Left lung (tissue), 10 donors: ENCODE data around the gene TAF1A. TPM values are rescaled to one million over a fixed set of nuclear protein-coding genes. Genes with fewer than 3 reads are reported as not detected.
A peak's percentile ranks its signal among the peaks of the same experiment; 100 is the strongest.

ENCODE experiments used
- ATAC-seq: fragments of 200-7000 bp; cut with Tn5 transposase; one replicate; pipeline ENCODE4 v1.9.1; 2020; ENCODE audit warnings: moderate library complexity
- DNase-seq, 4 donors: peaks; one replicate each; pipeline ENCODE4 v3.0.0-alpha.2; 2013 to 2020
- H3K27ac ChIP-seq, 2 donors: fragments of 200-600 bp; sonication (generic) in 1 of 2; one replicate each; pipeline versions ENCODE4 v1.5.0 to v1.8.0; 2020 to 2021
- H3K27me3 ChIP-seq, 2 donors: fragments of 200-600 bp; sonication (generic) in 1 of 2; one replicate each; pipeline versions ENCODE4 v1.5.0 to v1.8.0; 2020 to 2021
- H3K36me3 ChIP-seq, 2 donors: fragments of 200-600 bp; sonication (generic) in 1 of 2; one replicate each; pipeline versions ENCODE4 v1.5.0 to v1.8.0; 2020 to 2021
- H3K4me1 ChIP-seq, 2 donors: fragments of 200-600 bp; one replicate each; pipeline ENCODE4 v1.8.0; 2021
- H3K4me3 ChIP-seq, 2 donors: fragments of 200-600 bp; sonication (generic) in 1 of 2; one replicate each; pipeline versions ENCODE4 v1.5.0 to v1.8.0; 2020 to 2021; ENCODE audit warnings: mild to moderate bottlenecking in 1 of 2
- H3K9me3 ChIP-seq, 2 donors: fragments of 200-600 bp; sonication (generic) in 1 of 2; one replicate each; pipeline versions ENCODE4 v1.5.0 to v1.8.0; 2020 to 2021
- CTCF ChIP-seq, 2 donors: fragments of 200-600 bp; sonication (generic) in 1 of 2; IDR thresholded peaks; one replicate each; pipeline versions ENCODE4 v1.5.0 to v1.8.0; 2021; ENCODE audit warnings: antibody characterized with exemption in 2 of 2
- intact Hi-C, 2 donors: fragments of 100-400 bp; cut with DNase I; formaldehyde crosslinking; loops; one replicate each; pipeline versions ENCODE4 v1.11.2 to v1.14.2; 2022
- polyA plus RNA-seq, 6 donors: library from polyadenylated mRNA; unstranded; fragments of 120-200 nt; gene quantifications; one replicate each; pipeline ENCODE4 v1.2.1, GENCODE V29; 2013; ENCODE audit not compliant: insufficient read length in 6 of 6
- total RNA-seq, 2 donors: library from RNA; stranded (reverse); fragmentation: NEBNext Ultra II Directional; extraction: Animal tissue kit (Norgen Biotek cat#: 25700); gene quantifications; one replicate each; pipeline ENCODE4 v1.2.1, GENCODE V29; 2021
- donor health status: DM: no; HTN: yes; CAD: no.
- donor health status: DM: no; HTN: no; CAD: no.

Gene TAF1A
- total and polyA plus RNA-seq, 8 donors = 6.1 to 23.2 (median 18.8) TPM

DNA sequence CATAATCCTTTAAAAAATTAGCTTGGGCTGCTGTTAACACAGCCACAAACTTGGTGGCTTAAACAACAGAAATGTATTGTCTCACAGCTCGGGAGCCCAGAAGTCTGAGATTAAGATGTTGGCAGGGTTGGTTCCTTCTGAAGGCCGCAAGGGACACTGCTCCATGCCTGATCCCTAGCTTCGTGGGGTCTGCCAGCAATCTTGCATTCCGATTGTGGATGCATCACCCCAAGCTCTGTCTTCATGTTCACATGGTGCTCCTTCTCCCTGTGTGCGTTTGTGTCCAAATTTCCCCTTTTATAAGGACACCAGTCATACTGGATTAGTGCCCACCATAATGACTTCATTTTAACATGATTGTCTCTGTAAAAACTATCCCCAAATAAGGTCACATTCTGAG is 36.9 kb downstream of the TAF1A start:
- Histone ChIP-seq H3K27ac (no peak overlapping the region), H3K27me3 (no peaks in the 10 kb centered on the region), H3K9me3 (no peaks in the 10 kb centered on the region), H3K4me1 (no peaks in the 10 kb centered on the region), H3K36me3 (peaks cover 0 to 20% of the 10 kb centered on the region in 2 donors), H3K4me3 (no peak overlapping the region)
- ATAC-seq (no peak), DNase-seq (no peak)
- intact Hi-C loops = no loop called here
- TF ChIP-seq CTCF (IDR thresholded peaks at IDR 0.05) = no peak

DNA sequence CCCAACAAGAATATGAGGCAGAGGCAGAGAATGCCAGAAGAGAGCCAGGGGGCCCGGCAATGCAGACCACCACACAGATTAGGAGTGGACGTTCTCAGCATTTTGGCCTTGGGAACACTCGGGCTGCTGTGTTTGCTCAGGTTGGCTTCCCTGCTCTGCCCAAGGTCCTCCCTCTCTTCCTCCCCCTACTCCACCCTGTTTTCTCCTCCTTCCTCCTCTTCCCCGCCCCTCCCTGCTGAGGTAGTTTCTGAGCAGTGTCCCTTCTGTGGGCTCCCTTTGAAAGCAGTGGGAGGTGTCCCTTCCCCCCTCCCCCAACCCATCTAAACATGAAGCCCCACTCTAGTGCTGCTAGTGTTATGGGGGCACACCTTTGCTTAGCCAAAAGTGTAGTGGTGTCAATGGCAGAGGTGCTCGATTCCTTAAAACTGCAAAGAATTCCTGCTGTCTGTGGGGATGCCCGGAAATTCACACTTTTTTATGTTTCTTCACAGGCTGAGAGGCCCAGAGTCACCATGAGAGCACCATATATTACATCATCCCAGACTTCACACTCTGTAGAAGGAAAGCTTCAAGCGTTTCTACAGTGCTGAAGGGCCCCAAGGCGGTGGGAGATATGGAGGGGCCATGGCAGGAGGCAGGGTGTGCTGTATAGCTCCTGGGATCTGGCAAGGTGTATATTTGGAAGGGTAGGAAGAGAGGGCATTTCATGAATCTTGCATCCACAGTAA is 41.6 kb downstream of the TAF1A start, which contains the start of gene HHIPL2:
Gene HHIPL2, minus strand, starts transcription at position 161 of the 728 bp plus-strand sequence. Its CDS starts 60 bp downstream, at position 101.
- TF ChIP-seq CTCF (IDR thresholded peaks at IDR 0.05) = no peak
- intact Hi-C loops = no loop called here
- no peak within 1 kb of the TSS for H3K4me3 ChIP-seq
- ATAC-seq = no peak
- H3K27me3 ChIP-seq = peaks cover 0 to 31% of the 10 kb centered on the region in 2 donors
- no peak for DNase-seq
- no peaks in the 10 kb centered on the region for H3K36me3 ChIP-seq
- no peak within 1 kb of the TSS for H3K27ac ChIP-seq
- no peaks in the 10 kb centered on the region for H3K9me3 ChIP-seq
- H3K4me1 ChIP-seq = no peaks in the 10 kb centered on the region

DNA sequence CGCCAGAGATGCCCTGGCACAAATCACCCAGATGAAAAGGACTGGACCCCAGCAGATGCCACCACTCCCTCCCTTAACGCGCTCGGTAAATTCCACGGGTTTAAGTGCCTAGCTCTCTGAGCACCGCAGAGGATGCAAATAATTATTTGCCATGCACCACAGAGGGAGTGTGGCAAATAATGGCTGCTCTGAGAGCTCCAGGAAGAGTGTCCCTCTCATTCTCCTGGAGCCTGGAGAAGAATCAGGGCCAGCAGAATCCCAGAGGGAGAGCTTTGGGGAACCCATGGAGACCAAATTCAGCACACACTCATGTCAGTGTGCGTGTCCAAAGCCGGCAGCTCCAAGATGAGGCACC is 42.5 kb downstream of the TAF1A start:
- intact Hi-C loops = no loop called here
- Histone ChIP-seq H3K27ac (no peak overlapping the region), H3K9me3 (no peaks in the 10 kb centered on the region), H3K4me1 (no peaks in the 10 kb centered on the region), H3K36me3 (no peaks in the 10 kb centered on the region), H3K27me3 (peaks cover 0 to 31% of the 10 kb centered on the region in 2 donors), H3K4me3 (no peak overlapping the region)
- no peak for DNase-seq
- ATAC-seq = no peak
- no peak for TF ChIP-seq CTCF (IDR thresholded peaks at IDR 0.05)

GRCh38 chr1:222546548-222547259 is 43.0 kb downstream of the TAF1A start:
- no peak for TF ChIP-seq CTCF (IDR thresholded peaks at IDR 0.05)
- Histone ChIP-seq H3K4me1 (no peaks in the 10 kb centered on the region), H3K36me3 (no peaks in the 10 kb centered on the region), H3K27me3 (peaks cover 0 to 31% of the 10 kb centered on the region in 2 donors), H3K4me3 (no peak overlapping the region), H3K27ac (no peak overlapping the region), H3K9me3 (no peaks in the 10 kb centered on the region)
- ATAC-seq (peak; percentile 80), DNase-seq (peak in 2 of 4 donors; percentile 9 to 21)
- intact Hi-C loops = no loop called here

DNA sequence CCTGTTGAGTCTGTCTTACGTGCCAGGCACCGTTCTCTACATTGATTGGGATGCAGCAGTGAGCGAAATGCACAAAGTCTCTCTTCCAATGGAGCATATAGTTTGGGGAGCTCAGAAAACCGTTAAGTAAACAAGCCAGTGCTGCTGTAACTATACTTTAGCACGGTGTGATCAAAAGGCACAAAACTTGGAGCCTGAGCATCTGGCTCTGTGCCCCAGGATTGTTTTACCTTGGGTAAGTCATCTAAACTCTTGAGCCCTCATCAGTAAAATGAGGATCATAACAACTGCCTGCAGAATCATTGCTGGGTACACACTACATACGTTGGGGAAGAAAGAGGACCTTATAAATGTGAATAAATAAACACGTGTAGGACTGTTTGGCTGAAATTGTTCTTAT is 43.6 kb downstream of the TAF1A start:
- no peaks in the 10 kb centered on the region for H3K4me1 ChIP-seq
- no peak for DNase-seq
- H3K27me3 ChIP-seq = peaks cover 0 to 31% of the 10 kb centered on the region in 2 donors
- H3K27ac ChIP-seq = no peak overlapping the region
- H3K36me3 ChIP-seq = no peaks in the 10 kb centered on the region
- intact Hi-C loops = no loop called here
- no peak for TF ChIP-seq CTCF (IDR thresholded peaks at IDR 0.05)
- ATAC-seq = no peak
- H3K9me3 ChIP-seq = no peaks in the 10 kb centered on the region
- no peak overlapping the region for H3K4me3 ChIP-seq
